Upper lobe of left lung (tissue), 6 donors: ENCODE results near the gene CSF1. TPM values are rescaled to one million over a fixed set of nuclear protein-coding genes. Genes with fewer than 3 reads are reported as not detected.

Source experiments
- ATAC-seq, 2 donors: fragments of 200-7000 bp; cut with Tn5 transposase; one replicate each; pipeline ENCODE4 v1.9.1; 2022; ENCODE audit warnings: mild to moderate bottlenecking in 2 of 2, moderate library complexity in 2 of 2; ENCODE audit not compliant: low FRiP score in 2 of 2
- DNase-seq, 2 donors: peaks; one replicate each; pipeline ENCODE4 v3.0.0-alpha.2; 2019 to 2020
- H3K27ac ChIP-seq, 4 donors: fragments of 200-600 bp; sonication (generic); one replicate each; pipeline ENCODE4 v1.5.1; 2016 to 2019
- H3K27me3 ChIP-seq, 4 donors: fragments of 200-600 bp; sonication (generic); one replicate each; pipeline ENCODE4 v1.5.1; 2017 to 2019
- H3K36me3 ChIP-seq, 4 donors: fragments of 200-600 bp; sonication (generic); one replicate each; pipeline ENCODE4 v1.5.1; 2016 to 2019
- H3K4me1 ChIP-seq, 4 donors: fragments of 200-600 bp; sonication (generic); one replicate each; pipeline ENCODE4 v1.5.1; 2018 to 2019
- H3K4me3 ChIP-seq, 4 donors: fragments of 200-600 bp; sonication (generic); one replicate each; pipeline ENCODE4 v1.5.1; 2017 to 2019; ENCODE audit warnings: mild to moderate bottlenecking in 2 of 4, moderate library complexity in 1 of 4
- H3K9me3 ChIP-seq, 4 donors: fragments of 200-600 bp; sonication (generic); one replicate each; pipeline ENCODE4 v1.5.1; 2018 to 2019
- CTCF ChIP-seq, 6 experiments: fragments of 450-650 bp in 4 of 6; fragments of 200-600 bp in 2 of 6; sonication (generic) in 2 of 6; IDR thresholded peaks; one replicate each; pipeline ENCODE4 v1.5.1; 2016 to 2019; ENCODE audit warnings: antibody characterized with exemption in 6 of 6
- EP300 ChIP-seq, 4 donors: sonication (generic); formaldehyde crosslinking; IDR thresholded peaks; one replicate each; pipeline ENCODE4 v1.5.1; 2017; ENCODE audit warnings: antibody characterized with exemption in 4 of 4, control low read depth in 2 of 4
- POLR2A ChIP-seq, 4 donors: fragments of 450-650 bp; IDR thresholded peaks; one replicate each; pipeline ENCODE4 v1.5.1; 2016 to 2017; ENCODE audit warnings: antibody characterized with exemption in 4 of 4, mild to moderate bottlenecking in 2 of 4
- POLR2AphosphoS5 ChIP-seq, 2 donors: sonication (generic); formaldehyde crosslinking; IDR thresholded peaks; one replicate each; pipeline ENCODE4 v1.5.1; 2017; ENCODE audit warnings: antibody characterized with exemption in 2 of 2
- WGBS, 2 donors: methylation state at CpG; one replicate each; pipeline ENCODE4 v1.1.5; 2017 to 2018; 5-methylcytosine and 5-hydroxymethylcytosine counted together
- total RNA-seq, 6 donors: library from RNA; depleted of rRNA in 4 of 6; stranded (reverse); fragments of >200 nt in 4 of 6; gene quantifications; one replicate each; pipeline versions ENCODE4 v1.1.0 to v1.2.1, GENCODE V29; 2016 to 2021
- donor health status: DM: no; HTN: no; CAD: no; lungs with moderate emphysema.
- donor health status: DM: no; HTN: yes; CAD: no; lungs with severe emphysema.

CSF1 gene
- total RNA-seq, 6 donors from 2014 or later = 19.4 to 106 (median 36.5) TPM

- WGBS, 2 donors = 81 to 95% methylated on average over 6 to 7 of the region's 7 CpGs
- DNase-seq = peak in 1 of 2 donors; percentile 13
- no peak for TF ChIP-seq POLR2AphosphoS5 (IDR thresholded peaks at IDR 0.05)
- no peak for TF ChIP-seq EP300 (IDR thresholded peaks at IDR 0.05)
- no peak for TF ChIP-seq CTCF (IDR thresholded peaks at IDR 0.05)
- TF ChIP-seq POLR2A (IDR thresholded peaks at IDR 0.05) = no peak
- Histone ChIP-seq H3K27me3 (no peaks in the 10 kb centered on the region), H3K36me3 (peaks cover 0 to 70% (median 56%) of the 10 kb centered on the region in 4 donors), H3K9me3 (no peaks in the 10 kb centered on the region), H3K4me1 (peaks cover 42 to 53% (median 47%) of the 10 kb centered on the region in 4 donors), H3K4me3 (no peak overlapping the region), H3K27ac (peak overlapping the region; percentile 79 to 90 (median 82))
- ATAC-seq = no peak
These were observed 16.7 kb downstream of the CSF1 start for GRCh38 chr1:109927356-109927755.

GRCh38 chr1:109927911-109928321, 17.3 kb downstream of the CSF1 start:
- Histone ChIP-seq H3K9me3 (no peaks in the 10 kb centered on the region), H3K4me3 (no peak overlapping the region), H3K27ac (peak overlapping the region; percentile 79 to 90 (median 82)), H3K36me3 (peaks cover 0 to 64% (median 51%) of the 10 kb centered on the region in 4 donors), H3K27me3 (no peaks in the 10 kb centered on the region), H3K4me1 (peaks cover 42 to 53% (median 47%) of the 10 kb centered on the region in 4 donors)
- WGBS, 2 donors = 37 to 55% methylated on average over 6 of the region's 6 CpGs
- ATAC-seq (peak; percentile 34 to 45), DNase-seq (peak; percentile 19 to 71)
- peak in 3 of 4 donors; percentile 72 to 95 (median 89) for TF ChIP-seq EP300 (IDR thresholded peaks at IDR 0.05)
- no peak for TF ChIP-seq CTCF (IDR thresholded peaks at IDR 0.05)
- no peak for TF ChIP-seq POLR2A (IDR thresholded peaks at IDR 0.05)
- TF ChIP-seq POLR2AphosphoS5 (IDR thresholded peaks at IDR 0.05) = peak; percentile 88 to 92

GRCh38 chr1:109928591-109929111, 18.0 kb downstream of the CSF1 start:
- H3K4me1 ChIP-seq = peaks cover 42 to 55% (median 47%) of the 10 kb centered on the region in 4 donors
- DNase-seq (peak; percentile 25 to 28), ATAC-seq (peak in 1 of 2 donors; percentile 39)
- no peak overlapping the region for H3K4me3 ChIP-seq
- H3K27ac ChIP-seq = peak overlapping the region; percentile 77 to 90 (median 82)
- no peaks in the 10 kb centered on the region for H3K27me3 ChIP-seq
- TF ChIP-seq POLR2AphosphoS5 (IDR thresholded peaks at IDR 0.05) (no peak), EP300 (IDR thresholded peaks at IDR 0.05) (no peak), POLR2A (IDR thresholded peaks at IDR 0.05) (no peak), CTCF (IDR thresholded peaks at IDR 0.05) (no peak)
- no peaks in the 10 kb centered on the region for H3K9me3 ChIP-seq
- H3K36me3 ChIP-seq = peaks cover 0 to 57% (median 43%) of the 10 kb centered on the region in 4 donors
- 49 to 59% methylated on average over 8 of the region's 8 CpGs for WGBS, 2 donors

- ATAC-seq = no peak
- Histone ChIP-seq H3K27ac (peak overlapping the region; percentile 77 to 90 (median 82)), H3K36me3 (peaks cover 0 to 52% (median 38%) of the 10 kb centered on the region in 4 donors), H3K27me3 (no peaks in the 10 kb centered on the region), H3K4me3 (no peak overlapping the region), H3K9me3 (no peaks in the 10 kb centered on the region), H3K4me1 (peaks cover 47 to 60% (median 51%) of the 10 kb centered on the region in 4 donors)
- peak; percentile 14 to 51 for DNase-seq
- TF ChIP-seq POLR2A (IDR thresholded peaks at IDR 0.05) (no peak), EP300 (IDR thresholded peaks at IDR 0.05) (no peak), POLR2AphosphoS5 (IDR thresholded peaks at IDR 0.05) (no peak), CTCF (IDR thresholded peaks at IDR 0.05) (no peak)
- 90 to 93% methylated on average over 2 to 11 of the region's 11 CpGs for WGBS, 2 donors
These were observed 18.5 kb downstream of the CSF1 start for GRCh38 chr1:109929170-109929569.
